GM23248 (cell line): ENCODE data around the gene SNX32.

Experiments used
- EZH2 ChIP-seq: fragments of 200-600 bp; sonication (generic); IDR thresholded peaks from 2 replicates; pipeline ENCODE4 v1.6.1; 2018; ENCODE audit warnings: antibody characterized with exemption, mild to moderate bottlenecking; ENCODE audit not compliant: insufficient read depth, poor library complexity, severe bottlenecking
- EZH2phosphoT487 ChIP-seq: fragments of 200-600 bp; sonication (generic); IDR thresholded peaks from 2 replicates; pipeline ENCODE4 v1.6.1; 2018; ENCODE audit warnings: antibody characterized with exemption, moderate library complexity, mild to moderate bottlenecking, low read depth; ENCODE audit not compliant: insufficient read depth

GRCh38 chr11:65885231-65885630 lies 51.5 kb downstream of the SNX32 start:
- no peak for TF ChIP-seq EZH2
- no peak for TF ChIP-seq EZH2phosphoT487
